ENCODE data around the gene NAA40. TPM values are rescaled to one million over a fixed set of nuclear protein-coding genes. Genes with fewer than 3 reads are reported as not detected.
A peak's percentile ranks its signal among the peaks of the same experiment; 100 is the strongest.

The NAA40 gene
- total RNA-seq, 8 experiments from 2014 or later, result 11.3 to 39.2 (median 19.5) TPM

- 0 to 7% methylated on average over 3 to 7 of the region's 67 CpGs; no CpG with 5 or more reads in 8 of the 10 experiments for WGBS, 10 experiments
- Histone ChIP-seq H3K27ac (peak overlapping the region in 1 of 2 donors; percentile 58), H3K4me3 (peak overlapping the region in 2 of 5 donors; percentile 19 to 21), H3K4me1 (replicated peaks in 1 of 2) (peaks cover 31 to 47% of the 10 kb centered on the region in 2 donors)
- in situ Hi-C loops (cut with MboI; ENCODE audit: low pct_unique_long_range_greater_than_20kb in 2 of 9, low sequenced_read_pairs in 9 of 9, unreplicated experiment in 9 of 9), result loop anchor here in 4 of 9 experiments (5.0 to 10.0 kb wide), 2 partner anchors 145 to 147 kb away; no protein-coding TSS in a partner anchor
- peak; percentile 48 to 68 (median 60) for ATAC-seq (replicated peaks in 6 of 8)
These were observed 61.4 kb downstream of the NAA40 start for GRCh38 chr11:64000026-64000739.

GRCh38 chr11:64000740-64001483 lies 62.1 kb downstream of the NAA40 start:
- 23 to 95% (median 43%) methylated on average over 9 to 24 of the region's 60 CpGs; no CpG with 5 or more reads in 5 of the 10 experiments for WGBS, 10 experiments
- Histone ChIP-seq H3K4me3 (no peak overlapping the region), H3K4me1 (replicated peaks in 1 of 2) (peaks cover 31 to 47% of the 10 kb centered on the region in 2 donors), H3K27ac (no peak overlapping the region)
- ATAC-seq (replicated peaks in 6 of 8), result no peak
- in situ Hi-C loops (cut with MboI; ENCODE audit: low pct_unique_long_range_greater_than_20kb in 2 of 9, low sequenced_read_pairs in 9 of 9, unreplicated experiment in 9 of 9), result loop anchor here in 4 of 9 experiments (5.0 to 10.0 kb wide), 2 partner anchors 144 to 146 kb away; no protein-coding TSS in a partner anchor

GRCh38 chr11:64001484-64002420 lies 63.0 kb downstream of the NAA40 start:
- H3K27ac ChIP-seq, result no peak overlapping the region
- 40 to 83% (median 60%) methylated on average over 1 to 10 of the region's 23 CpGs; no CpG with 5 or more reads in 2 of the 10 experiments for WGBS, 10 experiments

GRCh38 chr11:64003807-64004589 lies 65.2 kb downstream of the NAA40 start:
- ATAC-seq (replicated peaks in 6 of 8), result peak in 2 of 8 experiments; percentile 4 to 34
- in situ Hi-C loops (cut with MboI; ENCODE audit: low pct_unique_long_range_greater_than_20kb in 2 of 9, low sequenced_read_pairs in 9 of 9, unreplicated experiment in 9 of 9), result loop anchor here in 4 of 9 experiments (5.0 to 10.0 kb wide), 2 partner anchors 141 to 143 kb away; no protein-coding TSS in a partner anchor
- no peak overlapping the region for H3K4me3 ChIP-seq
- H3K27ac ChIP-seq, result peak overlapping the region in 1 of 2 donors; percentile 13
- peaks cover 42 to 60% of the 10 kb centered on the region in 2 donors for H3K4me1 ChIP-seq (replicated peaks in 1 of 2)
- 43 to 69% (median 59%) methylated on average over 3 to 9 of the region's 23 CpGs; no CpG with 5 or more reads in 6 of the 10 experiments for WGBS, 10 experiments

More at GRCh38 chr11:64001484-64002420, 63.0 kb downstream of the NAA40 start:
- peaks cover 38 to 54% of the 10 kb centered on the region in 2 donors for H3K4me1 ChIP-seq (replicated peaks in 1 of 2)
- no peak for ATAC-seq (replicated peaks in 6 of 8)
- no peak overlapping the region for H3K4me3 ChIP-seq
- in situ Hi-C loops (cut with MboI; ENCODE audit: low pct_unique_long_range_greater_than_20kb in 2 of 9, low sequenced_read_pairs in 9 of 9, unreplicated experiment in 9 of 9), result loop anchor here in 4 of 9 experiments (5.0 to 10.0 kb wide), 2 partner anchors 143 to 146 kb away; no protein-coding TSS in a partner anchor

DNA sequence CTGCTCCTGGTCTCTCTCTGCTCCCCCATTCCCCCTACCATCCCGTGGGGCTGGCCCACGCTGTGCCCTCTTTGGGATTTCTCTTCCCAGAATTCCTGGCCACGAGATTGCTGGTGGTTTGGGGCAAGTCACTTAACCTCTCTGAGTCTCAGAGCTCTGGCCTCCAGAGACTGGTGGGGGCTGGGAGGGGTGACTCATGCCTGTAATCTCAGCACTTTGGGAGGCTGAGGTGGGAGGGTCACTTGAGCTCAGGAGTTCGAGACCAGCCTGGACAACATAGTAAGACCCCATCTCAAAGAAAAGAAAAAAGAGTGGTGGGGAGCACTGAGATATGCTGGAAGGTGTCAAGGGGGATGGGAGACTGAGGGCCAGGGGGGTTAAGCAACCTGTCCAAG lies 65.8 kb downstream of the NAA40 start:
- ATAC-seq (replicated peaks in 6 of 8), result no peak
- 47% methylated on average over 3 of the region's 4 CpGs; no CpG with 5 or more reads in 9 of the 10 experiments for WGBS, 10 experiments
- H3K4me3 ChIP-seq, result no peak overlapping the region
- H3K27ac ChIP-seq, result no peak overlapping the region
- in situ Hi-C loops (cut with MboI; ENCODE audit: low pct_unique_long_range_greater_than_20kb in 2 of 9, low sequenced_read_pairs in 9 of 9, unreplicated experiment in 9 of 9), result loop anchor here in 4 of 9 experiments (5.0 to 10.0 kb wide), 2 partner anchors 140 to 143 kb away; no protein-coding TSS in a partner anchor
- peaks cover 42 to 60% of the 10 kb centered on the region in 2 donors for H3K4me1 ChIP-seq (replicated peaks in 1 of 2)

GRCh38 chr11:64005691-64006090 lies 66.9 kb downstream of the NAA40 start:
- Histone ChIP-seq H3K4me1 (replicated peaks in 1 of 2) (peaks cover 37 to 53% of the 10 kb centered on the region in 2 donors), H3K4me3 (no peak overlapping the region), H3K27ac (no peak overlapping the region)
- in situ Hi-C loops (cut with MboI; ENCODE audit: low pct_unique_long_range_greater_than_20kb in 2 of 9, low sequenced_read_pairs in 9 of 9, unreplicated experiment in 9 of 9), result loop anchor here in 2 of 9 experiments (10.0 kb wide), 1 partner anchor 139 kb away; no protein-coding TSS in a partner anchor
- ATAC-seq (replicated peaks in 6 of 8), result no peak
- WGBS, 10 experiments, result 83% methylated on average over 1 of the region's 4 CpGs; no CpG with 5 or more reads in 9 of the 10 experiments

DNA sequence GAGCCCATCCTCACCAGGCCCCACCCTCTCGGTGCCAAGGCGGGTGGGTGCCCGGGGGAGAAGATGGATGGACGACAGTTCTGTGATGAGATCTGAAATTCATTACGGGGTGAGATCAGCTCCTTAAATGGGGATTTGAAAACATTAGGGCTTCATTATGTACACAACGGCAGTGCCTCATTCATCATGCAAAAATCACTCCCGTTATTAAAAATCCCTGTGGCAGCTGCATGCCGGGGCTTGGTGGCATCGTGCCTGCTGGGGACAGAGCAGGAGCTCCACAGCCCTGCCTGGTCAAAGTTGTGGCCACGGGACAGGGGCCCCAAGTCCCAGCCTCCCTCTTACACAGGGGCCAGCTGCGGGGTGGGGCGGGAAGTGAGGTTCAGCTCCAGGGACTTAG lies 67.6 kb downstream of the NAA40 start:
- WGBS, 10 experiments, result 0 to 100% (median 59%) methylated on average over 1 to 5 of the region's 12 CpGs; no CpG with 5 or more reads in 2 of the 10 experiments
- no peak overlapping the region for H3K27ac ChIP-seq
- in situ Hi-C loops (cut with MboI; ENCODE audit: low pct_unique_long_range_greater_than_20kb in 2 of 9, low sequenced_read_pairs in 9 of 9, unreplicated experiment in 9 of 9), result loop anchor here in 2 of 9 experiments (10.0 kb wide), 1 partner anchor 138 kb away; no protein-coding TSS in a partner anchor
- H3K4me1 ChIP-seq (replicated peaks in 1 of 2), result peaks cover 37 to 51% of the 10 kb centered on the region in 2 donors
- H3K4me3 ChIP-seq, result no peak overlapping the region
- ATAC-seq (replicated peaks in 6 of 8), result peak in 1 of 8 experiments; percentile 12

Other genes with a start within 250 kb of the NAA40 start
- 10 to 100 TPM; 22.3 to 81.0 (median 35.1) TPM for gene ZFTA, start 170.2 kb upstream of the NAA40 start, total RNA-seq
- 10 to 100 TPM; 16.6 to 61.5 (median 23.5) TPM for gene SPINDOC, start 125.5 kb upstream of the NAA40 start, total RNA-seq
- 10 to 100 TPM in 6 of 8 experiments, 1 to 10 TPM in 2; 9.2 to 36.8 (median 13.6) TPM for gene MARK2, start 99.9 kb upstream of the NAA40 start, total RNA-seq
- gene RCOR2, start 21.8 kb upstream of the NAA40 start, total RNA-seq, result 100 to 1,000 TPM in 1 of 8 experiments, 10 to 100 TPM in 4, 1 to 10 TPM in 3; 5.3 to 134 (median 30.2) TPM
- 100 to 1,000 TPM; 475 to 790 (median 563) TPM for gene COX8A, start 35.6 kb downstream of the NAA40 start, total RNA-seq
- gene OTUB1, start 47.4 kb downstream of the NAA40 start, total RNA-seq, result 10 to 100 TPM; 39.8 to 80.0 (median 53.7) TPM
- 10 to 100 TPM in 1 of 8 experiments, 1 to 10 TPM in 6, under 1 TPM in 1; 0.31 to 10.1 (median 3.6) TPM for gene FLRT1, start 96.9 kb downstream of the NAA40 start, total RNA-seq
- 10 to 100 TPM; 10.2 to 47.7 (median 16.6) TPM for gene MACROD1, start 227.1 kb downstream of the NAA40 start, total RNA-seq
- 100 to 1,000 TPM; 110 to 251 (median 163) TPM for gene STIP1, start 247.2 kb downstream of the NAA40 start, total RNA-seq